ENCODE data around the gene AMPH. TPM values are rescaled to one million over a fixed set of nuclear protein-coding genes. Genes with fewer than 3 reads are reported as not detected.

The AMPH gene
- total and polyA plus RNA-seq, 9 of the 15 experiments (the other 6 are each of a cell fraction or from before 2014, with no cell fraction given), result 0.03 to 0.35 TPM; not detected in 7

DNA sequence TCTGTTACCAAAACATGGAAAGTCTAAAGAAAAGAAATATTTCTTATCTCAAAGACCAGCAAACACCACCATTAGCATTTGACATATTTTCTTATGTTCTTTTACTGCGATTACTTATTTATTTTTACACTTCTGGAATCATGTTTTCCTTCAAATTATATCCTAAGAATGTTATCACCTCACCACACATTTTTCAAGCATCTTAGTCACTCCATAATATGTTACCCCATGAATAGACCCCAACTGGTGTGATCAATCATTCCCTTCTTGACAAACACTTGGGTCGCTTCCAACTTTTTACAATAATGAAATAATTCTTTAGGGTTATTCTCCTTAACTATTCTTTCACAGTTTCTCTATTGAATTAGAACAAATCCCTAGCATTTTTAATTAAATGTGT, 67.4 kb downstream of the AMPH start:
- CTCF ChIA-PET (ENCODE audit: low intra/inter-chr PET ratio), result no interaction called here
- TF ChIP-seq, protein P1, sequence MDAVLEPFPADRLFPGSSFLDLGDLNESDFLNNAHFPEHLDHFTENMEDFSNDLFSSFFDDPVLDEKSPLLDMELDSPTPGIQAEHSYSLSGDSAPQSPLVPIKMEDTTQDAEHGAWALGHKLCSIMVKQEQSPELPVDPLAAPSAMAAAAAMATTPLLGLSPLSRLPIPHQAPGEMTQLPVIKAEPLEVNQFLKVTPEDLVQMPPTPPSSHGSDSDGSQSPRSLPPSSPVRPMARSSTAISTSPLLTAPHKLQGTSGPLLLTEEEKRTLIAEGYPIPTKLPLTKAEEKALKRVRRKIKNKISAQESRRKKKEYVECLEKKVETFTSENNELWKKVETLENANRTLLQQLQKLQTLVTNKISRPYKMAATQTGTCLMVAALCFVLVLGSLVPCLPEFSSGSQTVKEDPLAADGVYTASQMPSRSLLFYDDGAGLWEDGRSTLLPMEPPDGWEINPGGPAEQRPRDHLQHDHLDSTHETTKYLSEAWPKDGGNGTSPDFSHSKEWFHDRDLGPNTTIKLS (IDR thresholded peaks at IDR 0.05; ENCODE audit: borderline replicate concordance, low read depth), result no peak
- TF ChIP-seq NFIC (IDR thresholded peaks at IDR 0.05), result peak; percentile 42

GRCh38 chr7:38561166-38561565, 70.0 kb downstream of the AMPH start:
- no peaks in the 10 kb centered on the region for H3K9me3 ChIP-seq (replicated peaks; ENCODE audit: control insufficient read depth, insufficient read depth, low read depth, low read length)
- ChIA-PET POLR2A (interaction anchor here (0.5 kb wide), 1 partner anchor 128 kb away, joined by 4 read pairs; no protein-coding TSS in a partner anchor), CTCF (ENCODE audit: low intra/inter-chr PET ratio) (no interaction called here)
- H2AFZ ChIP-seq (ENCODE audit: low read depth, low read length), result no peak overlapping the region
- intact Hi-C loops (cut with micrococcal nuclease), result no loop called here
- no peaks in the 10 kb centered on the region for H3K36me3 ChIP-seq (ENCODE audit: control insufficient read depth, insufficient read depth, low read length)
- no peaks in the 10 kb centered on the region for H3K9me1 ChIP-seq (ENCODE audit: control insufficient read depth, insufficient read depth, low read length)
- H3K4me1 ChIP-seq (replicated peaks in 1 of 2; ENCODE audit: control insufficient read depth in 2 of 2, insufficient read depth in 2 of 2, low read length in 2 of 2), result no peaks in the 10 kb centered on the region
- no peak for FAIRE-seq
- H4K20me1 ChIP-seq (replicated peaks; ENCODE audit: control insufficient read depth, insufficient read depth, low read length), result no peaks in the 10 kb centered on the region
- H3K4me3 ChIP-seq, result no peak overlapping the region
- H3K9ac ChIP-seq (ENCODE audit: insufficient read depth in 1 of 2, low read depth in 2 of 2, low read length in 2 of 2), result no peak overlapping the region
- no TSS peak for BruUV-seq (replicated peaks)
- no peak for ATAC-seq
- WGBS (ENCODE audit: insufficient coverage, low coverage, missing lambda C conversion rate), result 0% methylated on average over 3 of the region's 3 CpGs
- in situ Hi-C loops (cut with MboI), result no loop called here
- DNase-seq (ENCODE audit: extremely low read depth in 1 of 4, low spot score in 3 of 4), result no peak
- no peak overlapping the region for H3K27ac ChIP-seq (ENCODE audit: extremely low read depth, low read depth, low read length)
- no peak overlapping the region for H3K4me2 ChIP-seq (ENCODE audit: insufficient read depth, low read length)
- no peaks in the 10 kb centered on the region for H3K79me2 ChIP-seq (ENCODE audit: control insufficient read depth, insufficient read depth, low read length)
- H3K27me3 ChIP-seq (ENCODE audit: control insufficient read depth in 2 of 2, insufficient read depth in 2 of 2, low read length in 2 of 2), result peaks cover 3 to 4% of the 10 kb centered on the region in 2 experiments; a peak in 3 of 5 replicates
- TF ChIP-seq RBM22 (IDR thresholded peaks at IDR 0.05; ENCODE audit: low read depth, low read length, poor library complexity, severe bottlenecking), result no peak
- TF ChIP-seq, protein P2, sequence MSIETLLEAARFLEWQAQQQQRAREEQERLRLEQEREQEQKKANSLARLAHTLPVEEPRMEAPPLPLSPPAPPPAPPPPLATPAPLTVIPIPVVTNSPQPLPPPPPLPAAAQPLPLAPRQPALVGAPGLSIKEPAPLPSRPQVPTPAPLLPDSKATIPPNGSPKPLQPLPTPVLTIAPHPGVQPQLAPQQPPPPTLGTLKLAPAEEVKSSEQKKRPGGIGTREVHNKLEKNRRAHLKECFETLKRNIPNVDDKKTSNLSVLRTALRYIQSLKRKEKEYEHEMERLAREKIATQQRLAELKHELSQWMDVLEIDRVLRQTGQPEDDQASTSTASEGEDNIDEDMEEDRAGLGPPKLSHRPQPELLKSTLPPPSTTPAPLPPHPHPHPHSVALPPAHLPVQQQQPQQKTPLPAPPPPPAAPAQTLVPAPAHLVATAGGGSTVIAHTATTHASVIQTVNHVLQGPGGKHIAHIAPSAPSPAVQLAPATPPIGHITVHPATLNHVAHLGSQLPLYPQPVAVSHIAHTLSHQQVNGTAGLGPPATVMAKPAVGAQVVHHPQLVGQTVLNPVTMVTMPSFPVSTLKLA (conservative IDR thresholded peaks at IDR 0.05), result no peak
- TF ChIP-seq KAT7 (CRISPR knock-in tag; IDR thresholded peaks at IDR 0.05; ENCODE audit: borderline replicate concordance), result no peak
- no peak for TF ChIP-seq EP300 (IDR thresholded peaks at IDR 0.05; ENCODE audit: low read length)
- TF ChIP-seq EP400 (IDR thresholded peaks at IDR 0.05), result no peak
- no peak for TF ChIP-seq HDGF (IDR thresholded peaks at IDR 0.05)
- TF ChIP-seq TCF3 (CRISPR knock-in tag; IDR thresholded peaks at IDR 0.05), result no peak
- TF ChIP-seq ZNF280B (CRISPR knock-in tag; IDR thresholded peaks at IDR 0.05), result no peak
- no peak for TF ChIP-seq DLX4 (CRISPR knock-in tag; IDR thresholded peaks at IDR 0.05)
- TF ChIP-seq ZNF431 (CRISPR knock-in tag; IDR thresholded peaks at IDR 0.05), result no peak

More for the DNA sequence above, 67.4 kb downstream of the AMPH start:
- Histone ChIP-seq H3K9ac (ENCODE audit: insufficient read depth in 1 of 2, low read depth in 2 of 2, low read length in 2 of 2) (no peak overlapping the region), H3K27me3 (ENCODE audit: control insufficient read depth in 2 of 2, insufficient read depth in 2 of 2, low read length in 2 of 2) (no peaks in the 10 kb centered on the region; a peak in 2 of 5 replicates), H3K79me2 (ENCODE audit: control insufficient read depth, insufficient read depth, low read length) (no peaks in the 10 kb centered on the region), H3K4me2 (ENCODE audit: insufficient read depth, low read length) (no peak overlapping the region), H3K4me1 (replicated peaks in 1 of 2; ENCODE audit: control insufficient read depth in 2 of 2, insufficient read depth in 2 of 2, low read length in 2 of 2) (no peaks in the 10 kb centered on the region), H3K27ac (ENCODE audit: extremely low read depth, low read depth, low read length) (no peak overlapping the region), H2AFZ (ENCODE audit: low read depth, low read length) (no peak overlapping the region), H3K9me1 (ENCODE audit: control insufficient read depth, insufficient read depth, low read length) (no peaks in the 10 kb centered on the region), H3K36me3 (ENCODE audit: control insufficient read depth, insufficient read depth, low read length) (no peaks in the 10 kb centered on the region), H3K9me3 (replicated peaks; ENCODE audit: control insufficient read depth, insufficient read depth, low read depth, low read length) (no peaks in the 10 kb centered on the region), H3K4me3 (no peak overlapping the region), H4K20me1 (replicated peaks; ENCODE audit: control insufficient read depth, insufficient read depth, low read length) (no peaks in the 10 kb centered on the region)
- intact Hi-C loops (cut with micrococcal nuclease), result no loop called here
- POLR2A ChIA-PET, result no interaction called here
- in situ Hi-C loops (cut with MboI), result no loop called here
- FAIRE-seq (no peak), ATAC-seq (no peak), DNase-seq (ENCODE audit: extremely low read depth in 1 of 4, low spot score in 3 of 4) (no peak)
- 0% methylated on average over 2 of the region's 2 CpGs for WGBS (ENCODE audit: insufficient coverage, low coverage, missing lambda C conversion rate)
- no TSS peak for BruUV-seq (replicated peaks)

All from K562 (cell line).